H1 (cell line): ENCODE data around the gene MAGI1. TPM values are rescaled to one million over a fixed set of nuclear protein-coding genes. Genes with fewer than 3 reads are reported as not detected.
A peak's percentile ranks its signal among the peaks of the same experiment; 100 is the strongest.
"Not testable (repeated sequence)": the region's sequence is repeated elsewhere in the genome, so short reads cannot be mapped to it uniquely, and the experiment has no call there.

ENCODE experiments used
- CTCF ChIA-PET: fragments of 300-600 bp; sonication (Branson Sonifier 250); formaldehyde crosslinking; loops from one replicate; lab custom pipeline; 2021; ENCODE audit not compliant: partially characterized antibody; lab: Charles Lee
- POLR2A ChIA-PET: fragments of 300-600 bp; sonication (Branson Sonifier 250); formaldehyde crosslinking; loops from one replicate; lab custom pipeline; 2021; ENCODE audit warnings: inconsistent platforms; ENCODE audit not compliant: partially characterized antibody; lab: Charles Lee
- DNase-seq, 2 experiments: peaks; one replicate each; pipeline versions ENCODE4 v3.0.0 to v3.0.0-alpha.2; 2010 to 2022; ENCODE audit warnings: low spot score in 2 of 2, low read depth in 1 of 2, mixed read lengths in 1 of 2
- FAIRE-seq: peaks from 2 replicates; lab custom pipeline; 2011; peaks lifted over from hg19 to GRCh38; lab: Jason Lieb, UNC
- H2AFZ ChIP-seq: 2 replicates; pipeline ENCODE4 v1.8.1; 2012; ENCODE audit warnings: low read length, inconsistent platforms
- H2AK5ac ChIP-seq: 2 replicates; pipeline ENCODE4 v1.6.1; 2013; ENCODE audit warnings: low read depth, low read length
- H2BK120ac ChIP-seq: replicated peaks from 2 replicates; pipeline ENCODE3; 2013; ENCODE audit warnings: low read depth, low read length, inconsistent platforms
- H2BK12ac ChIP-seq: 2 replicates; pipeline ENCODE4 v1.6.1; 2013; ENCODE audit warnings: low read depth, low read length
- H2BK15ac ChIP-seq: 2 replicates; pipeline ENCODE4 v1.6.1; 2013; ENCODE audit warnings: low read length
- H2BK20ac ChIP-seq: 2 replicates; pipeline ENCODE4 v1.6.1; 2013; ENCODE audit warnings: low read length
- H2BK5ac ChIP-seq: 2 replicates; pipeline ENCODE4 v1.6.1; 2013; ENCODE audit warnings: low read depth, low read length
- H3K14ac ChIP-seq: 2 replicates; pipeline ENCODE4 v1.6.1; 2013; ENCODE audit warnings: inconsistent platforms; ENCODE audit not compliant: insufficient read length
- H3K18ac ChIP-seq: 2 replicates; pipeline ENCODE4 v1.6.1; 2013; ENCODE audit warnings: low read length; ENCODE audit errors: extremely low read depth
- H3K23ac ChIP-seq: 2 replicates; pipeline ENCODE4 v1.6.1; 2013; ENCODE audit warnings: inconsistent platforms; ENCODE audit not compliant: insufficient read length
- H3K23me2 ChIP-seq: 2 replicates; pipeline ENCODE4 v1.6.1; 2013; ENCODE audit warnings: low read depth, low read length
- H3K27ac ChIP-seq: 2 replicates; pipeline ENCODE4 v1.6.1; 2011; ENCODE audit warnings: low read depth, low read length, inconsistent platforms
- H3K27me3 ChIP-seq, 4 experiments: replicated peaks in 1 of 4; 1 replicate in 1 of 4; 2 replicates in 3 of 4; pipeline versions ENCODE4 v1.6.1 to v1.8.1; 2011 to 2013; ENCODE audit warnings: low read length in 3 of 4, mild to moderate bottlenecking in 3 of 4, inconsistent platforms in 2 of 4, mixed read lengths in 2 of 4, moderate library complexity in 1 of 4; ENCODE audit not compliant: control insufficient read depth in 3 of 4, insufficient read depth in 3 of 4; ENCODE audit errors: extremely low read depth in 1 of 4
- H3K36me3 ChIP-seq, 4 experiments: 2 replicates each; pipeline versions ENCODE4 v1.6.1 to v1.8.1; 2011 to 2013; ENCODE audit warnings: mild to moderate bottlenecking in 4 of 4, low read length in 3 of 4, moderate library complexity in 2 of 4, control low read depth in 1 of 4, inconsistent platforms in 1 of 4; ENCODE audit not compliant: insufficient read depth in 4 of 4, control insufficient read depth in 2 of 4
- H3K4ac ChIP-seq: replicated peaks from 2 replicates; pipeline ENCODE3; 2013; ENCODE audit warnings: low read length, low read depth, mixed read lengths, inconsistent platforms; ENCODE audit not compliant: insufficient read length
- H3K4me1 ChIP-seq, 4 experiments: replicated peaks in 1 of 4; 1 replicate in 1 of 4; 2 replicates in 3 of 4; pipeline versions ENCODE4 v1.6.1 to v1.8.1; 2011 to 2013; ENCODE audit warnings: low read length in 3 of 4, inconsistent platforms in 2 of 4, mixed read lengths in 1 of 4; ENCODE audit not compliant: insufficient read depth in 4 of 4, control insufficient read depth in 3 of 4
- H3K4me2 ChIP-seq, 2 experiments: 2 replicates each; pipeline versions ENCODE4 v1.6.1 to v1.8.1; 2011 to 2013; ENCODE audit warnings: low read depth in 2 of 2, low read length in 2 of 2, control low read depth in 1 of 2, inconsistent platforms in 1 of 2, mild to moderate bottlenecking in 1 of 2; ENCODE audit not compliant: insufficient read depth in 1 of 2
- H3K4me3 ChIP-seq, 4 experiments: fragments of 200-600, 300-600 bp in 1 of 4; sonication (generic), shearing (Covaris generic), sonication (Bioruptor Twin) in 1 of 4; 2 replicates each; pipeline versions ENCODE4 v1.5.1 to v1.8.1; 2011 to 2016; ENCODE audit warnings: low read length in 4 of 4, low read depth in 3 of 4, control low read depth in 2 of 4, inconsistent platforms in 2 of 4, mild to moderate bottlenecking in 2 of 4, mixed read lengths in 1 of 4, moderate library complexity in 1 of 4; ENCODE audit not compliant: insufficient read depth in 2 of 4; ENCODE audit errors: extremely low read depth in 1 of 4
- H3K56ac ChIP-seq: replicated peaks from 2 replicates; pipeline ENCODE3; 2013; ENCODE audit warnings: low read depth, mild to moderate bottlenecking, mixed read lengths, low read length, inconsistent platforms; ENCODE audit not compliant: insufficient read length
- H3K79me1 ChIP-seq: 2 replicates; pipeline ENCODE4 v1.6.1; 2013; ENCODE audit warnings: low read depth, low read length, control low read depth
- H3K79me2 ChIP-seq, 2 experiments: 2 replicates each; pipeline versions ENCODE4 v1.6.1 to v1.8.1; 2012 to 2013; ENCODE audit warnings: low read length in 2 of 2, mild to moderate bottlenecking in 2 of 2, inconsistent platforms in 1 of 2; ENCODE audit not compliant: insufficient read depth in 2 of 2, control insufficient read depth in 1 of 2
- H3K9ac ChIP-seq, 4 experiments: replicated peaks in 1 of 4; 1 replicate in 1 of 4; 2 replicates in 3 of 4; pipeline versions ENCODE4 v1.6.1 to v1.8.1; 2011 to 2013; ENCODE audit warnings: low read depth in 3 of 4, low read length in 3 of 4, control low read depth in 2 of 4, mild to moderate bottlenecking in 2 of 4, moderate library complexity in 2 of 4, inconsistent platforms in 1 of 4; ENCODE audit errors: extremely low read depth in 1 of 4
- H3K9me3 ChIP-seq, 2 experiments: 2 replicates each; pipeline versions ENCODE4 v1.6.1 to v1.8.1; 2012 to 2013; ENCODE audit warnings: mild to moderate bottlenecking in 2 of 2, moderate library complexity in 2 of 2, control low read depth in 1 of 2, inconsistent platforms in 1 of 2, low read depth in 1 of 2, low read length in 1 of 2, mixed read lengths in 1 of 2; ENCODE audit not compliant: insufficient read depth in 2 of 2
- H4K20me1 ChIP-seq, 2 experiments: replicated peaks in 1 of 2; 2 replicates each; pipeline versions ENCODE3 to v1.8.1; 2011 to 2013; ENCODE audit warnings: inconsistent platforms in 2 of 2, low read length in 2 of 2, mild to moderate bottlenecking in 1 of 2; ENCODE audit not compliant: insufficient read depth in 2 of 2, control insufficient read depth in 1 of 2
- H4K5ac ChIP-seq: 2 replicates; pipeline ENCODE4 v1.6.1; 2013; ENCODE audit warnings: low read length, low read depth, mixed read lengths, inconsistent platforms; ENCODE audit not compliant: insufficient read length
- H4K8ac ChIP-seq: 2 replicates; pipeline ENCODE4 v1.8.0; 2013; ENCODE audit warnings: mild to moderate bottlenecking, moderate library complexity, low read length, inconsistent platforms; ENCODE audit not compliant: insufficient read depth; ENCODE audit errors: extremely low read depth
- H4K91ac ChIP-seq: replicated peaks from 2 replicates; pipeline ENCODE3; 2013; ENCODE audit warnings: low read length, mixed read lengths, inconsistent platforms; ENCODE audit not compliant: insufficient read length
- POLR2A ChIP-seq, 2 experiments: IDR thresholded peaks; 1 replicate in 1 of 2; 2 replicates in 1 of 2; pipeline ENCODE4 v1.6.1; 2011; ENCODE audit warnings: low read depth in 2 of 2, low read length in 2 of 2, mild to moderate bottlenecking in 2 of 2; ENCODE audit errors: control extremely low read depth in 1 of 2
- TAF1 ChIP-seq: IDR thresholded peaks from 2 replicates; pipeline ENCODE4 v1.6.1; 2011; ENCODE audit warnings: mild to moderate bottlenecking, low read depth, low read length
- YY1 ChIP-seq: IDR thresholded peaks from 2 replicates; pipeline ENCODE4 v1.6.1; 2011; ENCODE audit warnings: low read depth, mild to moderate bottlenecking, low read length
- WGBS, 2 experiments: shearing (Covaris generic) in 1 of 2; methylation state at CpG; one replicate each; pipeline versions ENCODE4 v1.1.6 to v1.1.7; 2013 to 2015; ENCODE audit warnings: low lambda C conversion rate in 2 of 2, mixed read lengths in 2 of 2, inconsistent platforms in 1 of 2, low coverage in 1 of 2, missing lambda C conversion rate in 1 of 2; ENCODE audit not compliant: insufficient replicate concordance in 2 of 2, insufficient coverage in 1 of 2, insufficient read length in 1 of 2; ENCODE audit errors: extremely low coverage in 1 of 2, missing lambda C conversion rate in 1 of 2; 5-methylcytosine and 5-hydroxymethylcytosine counted together
- polyA plus RNA-seq, 7 experiments: library from polyadenylated mRNA; depleted of rRNA in 3 of 7; stranded (reverse) in 5 of 7; unstranded in 2 of 7; fragments of >200 nt in 5 of 7; fragments of 200-250 nt in 2 of 7; gene quantifications; 1 replicate in 5 of 7; 2 replicates in 1 of 7; 4 replicates in 1 of 7; pipeline versions ENCODE4 v1.2.1 to v1.2.3, GENCODE V29; 2011 to 2013; ENCODE audit warnings: missing spikeins in 2 of 7, mixed read lengths in 2 of 7
- total RNA-seq: library from RNA; stranded (reverse); fragmentation: NEBNext Ultra II Directional; extraction: Animal tissue kit (Norgen Biotek cat#: 25700); gene quantifications from 2 replicates; pipeline ENCODE4 v1.2.1, GENCODE V29; 2021

Gene MAGI1
- total and polyA plus RNA-seq, 2 of the 8 experiments (the other 6 are each of a cell fraction or from before 2014, with no cell fraction given), result 19.8 to 78.0 TPM

GRCh38 chr3:65509423-65509794 is 529.3 kb downstream of the MAGI1 start:
- FAIRE-seq, H3K27me3 ChIP-seq, H4K20me1 ChIP-seq, H2BK15ac ChIP-seq, H2BK20ac ChIP-seq, H4K91ac ChIP-seq, H3K4me1 ChIP-seq, H3K36me3 ChIP-seq, H2AFZ ChIP-seq, H3K23me2 ChIP-seq, H2BK120ac ChIP-seq, H3K9me3 ChIP-seq, H2AK5ac ChIP-seq, H3K56ac ChIP-seq, H2BK12ac ChIP-seq, H3K23ac ChIP-seq, H3K4ac ChIP-seq, H3K79me1 ChIP-seq, H3K14ac ChIP-seq: not testable (repeated sequence)
- peak overlapping the region; percentile 91 for H4K5ac ChIP-seq
- peak overlapping the region; percentile 92 for H2BK5ac ChIP-seq
- TF ChIP-seq POLR2A (IDR thresholded peaks at IDR 0.05; ENCODE audit: control extremely low read depth in 1 of 2, low read depth in 2 of 2, low read length in 2 of 2) (peak in 1 of 2 experiments; percentile 43; a peak in 1 of 3 replicates), YY1 (0 out of 2 replicates have a peak, but pooled peaks have one; percentile 64), TAF1 (0 out of 2 replicates have a peak, but pooled peaks have one; percentile 57)
- 26% methylated on average over 19 of the region's 24 CpGs; no CpG with 5 or more reads in 1 of the 2 experiments for WGBS, 2 experiments
- H3K18ac ChIP-seq, result peak overlapping the region; percentile 88
- CTCF ChIA-PET, result interaction anchor here (1.6 kb wide), 1 partner anchor 40 kb away, joined by 5 read pairs; no protein-coding TSS in a partner anchor
- H3K79me2 ChIP-seq, result peaks cover 0 to 33% of the 10 kb centered on the region in 2 experiments; a peak in 2 of 4 replicates
- H3K9ac ChIP-seq, result peak overlapping the region in 3 of 4 experiments; percentile 74 to 86 (median 77); a peak in 6 of 7 replicates
- DNase-seq, result peak in 1 of 2 experiments; percentile 81
- peak overlapping the region; percentile 44 to 66 (median 51) for H3K4me3 ChIP-seq
- peak overlapping the region; percentile 42 to 64; a peak in 3 of 4 replicates for H3K4me2 ChIP-seq
- peak overlapping the region; percentile 95 for H4K8ac ChIP-seq
- H3K27ac ChIP-seq, result peak overlapping the region; percentile 73
- POLR2A ChIA-PET, result interaction anchor here (0.7 to 2.9 kb wide), 13 partner anchors 8 to 1910 kb away, joined by 3 to 14 read pairs (median 4); no protein-coding TSS in a partner anchor
